ENCODE data around the gene MRPS9. TPM values are rescaled to one million over a fixed set of nuclear protein-coding genes. Genes with fewer than 3 reads are reported as not detected.

Gene MRPS9
- total and polyA plus RNA-seq, 2 experiments from 2014 or later: 64.7 to 78.9 TPM

DNA sequence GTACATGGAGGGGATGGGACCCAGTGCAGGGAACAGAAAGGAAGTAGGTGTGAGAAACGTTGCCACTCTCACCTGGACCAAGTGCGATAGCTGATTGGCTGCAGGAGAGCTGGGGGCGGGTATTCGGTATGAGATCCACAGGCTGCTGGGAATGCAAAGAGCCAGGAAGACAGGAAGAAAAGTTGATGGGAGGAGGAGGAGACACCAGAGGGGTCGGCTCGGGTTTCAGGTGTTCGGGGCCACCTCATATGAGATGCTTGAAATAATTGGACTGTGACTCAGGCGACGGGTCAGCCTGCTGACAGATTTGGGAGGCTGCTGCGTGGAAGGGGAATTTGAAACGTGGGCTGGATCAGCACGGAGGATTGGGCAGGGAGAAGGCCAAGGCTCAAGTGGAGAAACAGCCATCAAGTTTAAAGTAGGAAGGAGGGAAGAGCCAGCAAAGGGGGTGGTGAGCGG lies 65.1 kb downstream of the MRPS9 start (continued):
- TF ChIP-seq, protein P1, sequence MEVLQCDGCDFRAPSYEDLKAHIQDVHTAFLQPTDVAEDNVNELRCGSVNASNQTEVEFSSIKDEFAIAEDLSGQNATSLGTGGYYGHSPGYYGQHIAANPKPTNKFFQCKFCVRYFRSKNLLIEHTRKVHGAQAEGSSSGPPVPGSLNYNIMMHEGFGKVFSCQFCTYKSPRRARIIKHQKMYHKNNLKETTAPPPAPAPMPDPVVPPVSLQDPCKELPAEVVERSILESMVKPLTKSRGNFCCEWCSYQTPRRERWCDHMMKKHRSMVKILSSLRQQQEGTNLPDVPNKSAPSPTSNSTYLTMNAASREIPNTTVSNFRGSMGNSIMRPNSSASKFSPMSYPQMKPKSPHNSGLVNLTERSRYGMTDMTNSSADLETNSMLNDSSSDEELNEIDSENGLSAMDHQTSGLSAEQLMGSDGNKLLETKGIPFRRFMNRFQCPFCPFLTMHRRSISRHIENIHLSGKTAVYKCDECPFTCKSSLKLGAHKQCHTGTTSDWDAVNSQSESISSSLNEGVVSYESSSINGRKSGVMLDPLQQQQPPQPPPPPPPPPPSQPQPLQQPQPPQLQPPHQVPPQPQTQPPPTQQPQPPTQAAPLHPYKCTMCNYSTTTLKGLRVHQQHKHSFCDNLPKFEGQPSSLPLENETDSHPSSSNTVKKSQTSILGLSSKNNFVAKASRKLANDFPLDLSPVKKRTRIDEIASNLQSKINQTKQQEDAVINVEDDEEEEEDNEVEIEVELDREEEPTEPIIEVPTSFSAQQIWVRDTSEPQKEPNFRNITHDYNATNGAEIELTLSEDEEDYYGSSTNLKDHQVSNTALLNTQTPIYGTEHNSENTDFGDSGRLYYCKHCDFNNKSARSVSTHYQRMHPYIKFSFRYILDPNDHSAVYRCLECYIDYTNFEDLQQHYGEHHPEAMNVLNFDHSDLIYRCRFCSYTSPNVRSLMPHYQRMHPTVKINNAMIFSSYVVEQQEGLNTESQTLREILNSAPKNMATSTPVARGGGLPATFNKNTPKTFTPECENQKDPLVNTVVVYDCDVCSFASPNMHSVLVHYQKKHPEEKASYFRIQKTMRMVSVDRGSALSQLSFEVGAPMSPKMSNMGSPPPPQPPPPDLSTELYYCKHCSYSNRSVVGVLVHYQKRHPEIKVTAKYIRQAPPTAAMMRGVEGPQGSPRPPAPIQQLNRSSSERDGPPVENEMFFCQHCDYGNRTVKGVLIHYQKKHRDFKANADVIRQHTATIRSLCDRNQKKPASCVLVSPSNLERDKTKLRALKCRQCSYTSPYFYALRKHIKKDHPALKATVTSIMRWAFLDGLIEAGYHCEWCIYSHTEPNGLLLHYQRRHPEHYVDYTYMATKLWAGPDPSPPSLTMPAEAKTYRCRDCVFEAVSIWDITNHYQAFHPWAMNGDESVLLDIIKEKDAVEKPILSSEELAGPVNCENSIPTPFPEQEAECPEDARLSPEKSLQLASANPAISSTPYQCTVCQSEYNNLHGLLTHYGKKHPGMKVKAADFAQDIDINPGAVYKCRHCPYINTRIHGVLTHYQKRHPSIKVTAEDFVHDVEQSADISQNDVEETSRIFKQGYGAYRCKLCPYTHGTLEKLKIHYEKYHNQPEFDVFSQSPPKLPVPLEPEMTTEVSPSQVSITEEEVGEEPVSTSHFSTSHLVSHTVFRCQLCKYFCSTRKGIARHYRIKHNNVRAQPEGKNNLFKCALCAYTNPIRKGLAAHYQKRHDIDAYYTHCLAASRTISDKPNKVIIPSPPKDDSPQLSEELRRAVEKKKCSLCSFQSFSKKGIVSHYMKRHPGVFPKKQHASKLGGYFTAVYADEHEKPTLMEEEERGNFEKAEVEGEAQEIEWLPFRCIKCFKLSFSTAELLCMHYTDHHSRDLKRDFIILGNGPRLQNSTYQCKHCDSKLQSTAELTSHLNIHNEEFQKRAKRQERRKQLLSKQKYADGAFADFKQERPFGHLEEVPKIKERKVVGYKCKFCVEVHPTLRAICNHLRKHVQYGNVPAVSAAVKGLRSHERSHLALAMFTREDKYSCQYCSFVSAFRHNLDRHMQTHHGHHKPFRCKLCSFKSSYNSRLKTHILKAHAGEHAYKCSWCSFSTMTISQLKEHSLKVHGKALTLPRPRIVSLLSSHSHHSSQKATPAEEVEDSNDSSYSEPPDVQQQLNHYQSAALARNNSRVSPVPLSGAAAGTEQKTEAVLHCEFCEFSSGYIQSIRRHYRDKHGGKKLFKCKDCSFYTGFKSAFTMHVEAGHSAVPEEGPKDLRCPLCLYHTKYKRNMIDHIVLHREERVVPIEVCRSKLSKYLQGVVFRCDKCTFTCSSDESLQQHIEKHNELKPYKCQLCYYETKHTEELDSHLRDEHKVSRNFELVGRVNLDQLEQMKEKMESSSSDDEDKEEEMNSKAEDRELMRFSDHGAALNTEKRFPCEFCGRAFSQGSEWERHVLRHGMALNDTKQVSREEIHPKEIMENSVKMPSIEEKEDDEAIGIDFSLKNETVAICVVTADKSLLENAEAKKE (CRISPR knock-in tag; IDR thresholded peaks at IDR 0.05): peak; percentile 0; the same call in 1 of the 2 replicates
- TF ChIP-seq, protein P2, sequence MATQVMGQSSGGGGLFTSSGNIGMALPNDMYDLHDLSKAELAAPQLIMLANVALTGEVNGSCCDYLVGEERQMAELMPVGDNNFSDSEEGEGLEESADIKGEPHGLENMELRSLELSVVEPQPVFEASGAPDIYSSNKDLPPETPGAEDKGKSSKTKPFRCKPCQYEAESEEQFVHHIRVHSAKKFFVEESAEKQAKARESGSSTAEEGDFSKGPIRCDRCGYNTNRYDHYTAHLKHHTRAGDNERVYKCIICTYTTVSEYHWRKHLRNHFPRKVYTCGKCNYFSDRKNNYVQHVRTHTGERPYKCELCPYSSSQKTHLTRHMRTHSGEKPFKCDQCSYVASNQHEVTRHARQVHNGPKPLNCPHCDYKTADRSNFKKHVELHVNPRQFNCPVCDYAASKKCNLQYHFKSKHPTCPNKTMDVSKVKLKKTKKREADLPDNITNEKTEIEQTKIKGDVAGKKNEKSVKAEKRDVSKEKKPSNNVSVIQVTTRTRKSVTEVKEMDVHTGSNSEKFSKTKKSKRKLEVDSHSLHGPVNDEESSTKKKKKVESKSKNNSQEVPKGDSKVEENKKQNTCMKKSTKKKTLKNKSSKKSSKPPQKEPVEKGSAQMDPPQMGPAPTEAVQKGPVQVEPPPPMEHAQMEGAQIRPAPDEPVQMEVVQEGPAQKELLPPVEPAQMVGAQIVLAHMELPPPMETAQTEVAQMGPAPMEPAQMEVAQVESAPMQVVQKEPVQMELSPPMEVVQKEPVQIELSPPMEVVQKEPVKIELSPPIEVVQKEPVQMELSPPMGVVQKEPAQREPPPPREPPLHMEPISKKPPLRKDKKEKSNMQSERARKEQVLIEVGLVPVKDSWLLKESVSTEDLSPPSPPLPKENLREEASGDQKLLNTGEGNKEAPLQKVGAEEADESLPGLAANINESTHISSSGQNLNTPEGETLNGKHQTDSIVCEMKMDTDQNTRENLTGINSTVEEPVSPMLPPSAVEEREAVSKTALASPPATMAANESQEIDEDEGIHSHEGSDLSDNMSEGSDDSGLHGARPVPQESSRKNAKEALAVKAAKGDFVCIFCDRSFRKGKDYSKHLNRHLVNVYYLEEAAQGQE (IDR thresholded peaks at IDR 0.05; ENCODE audit: unreplicated experiment): no peak
- TF ChIP-seq NANOG (IDR thresholded peaks at IDR 0.05; ENCODE audit: borderline replicate concordance): no peak

DNA sequence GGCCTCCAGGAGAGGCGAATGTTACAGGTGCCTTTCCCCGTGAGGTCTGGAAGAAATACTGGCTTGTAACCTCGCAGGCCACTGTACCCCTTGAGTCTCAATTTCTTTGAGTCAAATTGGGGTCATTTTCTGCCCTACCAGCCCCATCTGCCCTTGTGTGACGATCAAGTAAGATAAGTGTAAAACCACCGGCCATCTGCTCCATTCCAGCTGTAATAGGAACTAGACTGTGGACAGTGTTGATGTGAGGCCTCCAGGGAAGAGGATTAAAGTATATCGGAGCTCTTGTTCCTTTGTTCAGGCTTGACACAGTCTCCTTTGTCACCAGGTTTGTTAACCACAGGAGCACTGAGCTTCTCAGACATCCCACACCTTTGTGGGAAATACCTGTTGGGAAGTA lies 65.6 kb downstream of the MRPS9 start:
- no peaks in the 10 kb centered on the region for H3F3A ChIP-seq (replicated peaks; ENCODE audit: low read depth)
- Mint-ChIP-seq H3K27me3 (ENCODE audit: insufficient read depth, low read depth, poor library complexity) (peaks cover 13% of the 10 kb centered on the region), H3K27ac (peak overlapping the region; percentile 97), H3K4me3 (0 out of 3 replicates have a peak overlapping the region, but pooled peaks have one; percentile 64), H3K9me3 (no peaks in the 10 kb centered on the region), H3K4me1 (peaks cover 34% of the 10 kb centered on the region), H3K36me3 (ENCODE audit: low read depth) (peaks cover 26% of the 10 kb centered on the region)
- no peaks in the 10 kb centered on the region for H3K27me3 ChIP-seq (ENCODE audit: insufficient read depth)
- H3K4me1 ChIP-seq (ENCODE audit: insufficient read depth): peaks cover 21% of the 10 kb centered on the region
- H3K79me2 ChIP-seq (replicated peaks; ENCODE audit: insufficient read depth): no peaks in the 10 kb centered on the region
- no peaks in the 10 kb centered on the region for H3K9me2 ChIP-seq (ENCODE audit: insufficient read depth)
- H3K4me3 ChIP-seq: no peak overlapping the region
- peak overlapping the region; percentile 63 for H3K4me2 ChIP-seq
- 0 out of 2 replicates have a peak, but pooled peaks cover 9% of the 10 kb centered on the region for H3K36me3 ChIP-seq (ENCODE audit: insufficient read depth)
- no peak for ATAC-seq
- H3K27ac ChIP-seq (ENCODE audit: low read depth): peak overlapping the region; percentile 43
- no peak overlapping the region for H2AFZ ChIP-seq
- DNase-seq (ENCODE audit: low spot score): no peak
- no peaks in the 10 kb centered on the region for H4K20me1 ChIP-seq (replicated peaks; ENCODE audit: insufficient read depth)
- TF ChIP-seq, protein P2 (IDR thresholded peaks at IDR 0.05; ENCODE audit: unreplicated experiment): no peak
- TF ChIP-seq EZH2phosphoT487 (IDR thresholded peaks at IDR 0.05; ENCODE audit: unreplicated experiment): no peak
- no peak for TF ChIP-seq CTCF (conservative IDR thresholded peaks at IDR 0.05; ENCODE audit: low read depth in 2 of 2)
- no peak for TF ChIP-seq EZH2 (IDR thresholded peaks at IDR 0.05; ENCODE audit: low read depth, unreplicated experiment)
- no peak for TF ChIP-seq JUNB (IDR thresholded peaks at IDR 0.05; ENCODE audit: unreplicated experiment)
- TF ChIP-seq, protein P3, sequence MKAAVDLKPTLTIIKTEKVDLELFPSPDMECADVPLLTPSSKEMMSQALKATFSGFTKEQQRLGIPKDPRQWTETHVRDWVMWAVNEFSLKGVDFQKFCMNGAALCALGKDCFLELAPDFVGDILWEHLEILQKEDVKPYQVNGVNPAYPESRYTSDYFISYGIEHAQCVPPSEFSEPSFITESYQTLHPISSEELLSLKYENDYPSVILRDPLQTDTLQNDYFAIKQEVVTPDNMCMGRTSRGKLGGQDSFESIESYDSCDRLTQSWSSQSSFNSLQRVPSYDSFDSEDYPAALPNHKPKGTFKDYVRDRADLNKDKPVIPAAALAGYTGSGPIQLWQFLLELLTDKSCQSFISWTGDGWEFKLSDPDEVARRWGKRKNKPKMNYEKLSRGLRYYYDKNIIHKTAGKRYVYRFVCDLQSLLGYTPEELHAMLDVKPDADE (IDR thresholded peaks at IDR 0.05): no peak

Data from GM23338 (cell line).